ENCODE data around the gene PAPOLA. TPM values are rescaled to one million over a fixed set of nuclear protein-coding genes. Genes with fewer than 3 reads are reported as not detected.

The PAPOLA gene
- total and polyA plus RNA-seq, 4 donors, result 62.2 to 285 (median 96.2) TPM

- no peak overlapping the region for H3K4me3 ChIP-seq
- TF ChIP-seq CTCF (IDR thresholded peaks at IDR 0.05; ENCODE audit: control extremely low read depth, extremely low read depth), result no peak
- H3K36me3 ChIP-seq (ENCODE audit: control insufficient read depth in 4 of 4, insufficient read depth in 4 of 4, low read length in 4 of 4), result no peaks in the 10 kb centered on the region
- no peaks in the 10 kb centered on the region for H3K4me1 ChIP-seq (ENCODE audit: control insufficient read depth in 5 of 5, insufficient read depth in 5 of 5, low read length in 5 of 5)
- ATAC-seq (ENCODE audit: insufficient read depth, low FRiP score) (no peak), DNase-seq (no peak)
- no peak overlapping the region for H3K9ac ChIP-seq (ENCODE audit: insufficient read depth in 1 of 2, low read length in 2 of 2)
- no peaks in the 10 kb centered on the region for H3K27me3 ChIP-seq (ENCODE audit: control insufficient read depth in 3 of 3, insufficient read depth in 3 of 3, low read length in 2 of 3)
- H3K9me3 ChIP-seq (ENCODE audit: control insufficient read depth in 4 of 4, insufficient read depth in 3 of 4, low read length in 3 of 4), result no peaks in the 10 kb centered on the region
- no peak overlapping the region for H3K27ac ChIP-seq (ENCODE audit: low read depth in 1 of 2, low read length in 1 of 2)
Measured at GRCh38 chr14:96484399-96484798, 17.8 kb upstream of the PAPOLA start.

GRCh38 chr14:96486705-96487104 is 15.5 kb upstream of the PAPOLA start:
- Histone ChIP-seq H3K36me3 (ENCODE audit: control insufficient read depth in 4 of 4, insufficient read depth in 4 of 4, low read length in 4 of 4) (no peaks in the 10 kb centered on the region), H3K4me3 (no peak overlapping the region), H3K4me1 (ENCODE audit: control insufficient read depth in 5 of 5, insufficient read depth in 5 of 5, low read length in 5 of 5) (no peaks in the 10 kb centered on the region), H3K9me3 (ENCODE audit: control insufficient read depth in 4 of 4, insufficient read depth in 3 of 4, low read length in 3 of 4) (no peaks in the 10 kb centered on the region), H3K27ac (ENCODE audit: low read depth in 1 of 2, low read length in 1 of 2) (no peak overlapping the region), H3K27me3 (ENCODE audit: control insufficient read depth in 3 of 3, insufficient read depth in 3 of 3, low read length in 2 of 3) (peaks cover 0 to 3% (median 0%) of the 10 kb centered on the region in 3 donors), H3K9ac (ENCODE audit: insufficient read depth in 1 of 2, low read length in 2 of 2) (no peak overlapping the region)
- no peak for DNase-seq
- ATAC-seq (ENCODE audit: insufficient read depth, low FRiP score), result no peak
- no peak for TF ChIP-seq CTCF (IDR thresholded peaks at IDR 0.05; ENCODE audit: control extremely low read depth, extremely low read depth)
- 78 to 85% methylated on average over 4 of the region's 4 CpGs for WGBS, 2 donors

- Histone ChIP-seq H3K27me3 (ENCODE audit: control insufficient read depth in 3 of 3, insufficient read depth in 3 of 3, low read length in 2 of 3) (peaks cover 0 to 3% (median 0%) of the 10 kb centered on the region in 3 donors), H3K9ac (ENCODE audit: insufficient read depth in 1 of 2, low read length in 2 of 2) (no peak overlapping the region), H3K4me1 (ENCODE audit: control insufficient read depth in 5 of 5, insufficient read depth in 5 of 5, low read length in 5 of 5) (no peaks in the 10 kb centered on the region), H3K9me3 (ENCODE audit: control insufficient read depth in 4 of 4, insufficient read depth in 3 of 4, low read length in 3 of 4) (no peaks in the 10 kb centered on the region), H3K36me3 (ENCODE audit: control insufficient read depth in 4 of 4, insufficient read depth in 4 of 4, low read length in 4 of 4) (no peaks in the 10 kb centered on the region), H3K27ac (ENCODE audit: low read depth in 1 of 2, low read length in 1 of 2) (no peak overlapping the region), H3K4me3 (no peak overlapping the region)
- WGBS, 2 donors, result 87 to 93% methylated on average over 4 of the region's 4 CpGs
- DNase-seq (no peak), ATAC-seq (ENCODE audit: insufficient read depth, low FRiP score) (no peak)
- TF ChIP-seq CTCF (IDR thresholded peaks at IDR 0.05; ENCODE audit: control extremely low read depth, extremely low read depth), result no peak
Measured at GRCh38 chr14:96489327-96489726, 12.9 kb upstream of the PAPOLA start.

GRCh38 chr14:96493178-96493577 is 9.0 kb upstream of the PAPOLA start:
- no peak overlapping the region for H3K4me3 ChIP-seq
- H3K9me3 ChIP-seq (ENCODE audit: control insufficient read depth in 4 of 4, insufficient read depth in 3 of 4, low read length in 3 of 4), result no peaks in the 10 kb centered on the region
- no peak for TF ChIP-seq CTCF (IDR thresholded peaks at IDR 0.05; ENCODE audit: control extremely low read depth, extremely low read depth)
- no peak overlapping the region for H3K9ac ChIP-seq (ENCODE audit: insufficient read depth in 1 of 2, low read length in 2 of 2)
- peaks cover 0 to 4% (median 3%) of the 10 kb centered on the region in 3 donors for H3K27me3 ChIP-seq (ENCODE audit: control insufficient read depth in 3 of 3, insufficient read depth in 3 of 3, low read length in 2 of 3)
- no peak for DNase-seq
- ATAC-seq (ENCODE audit: insufficient read depth, low FRiP score), result no peak
- H3K27ac ChIP-seq (ENCODE audit: low read depth in 1 of 2, low read length in 1 of 2), result no peak overlapping the region
- 100% methylated on average over 1 of the region's 1 CpG for WGBS, 2 donors
- no peaks in the 10 kb centered on the region for H3K36me3 ChIP-seq (ENCODE audit: control insufficient read depth in 4 of 4, insufficient read depth in 4 of 4, low read length in 4 of 4)
- H3K4me1 ChIP-seq (ENCODE audit: control insufficient read depth in 5 of 5, insufficient read depth in 5 of 5, low read length in 5 of 5), result no peaks in the 10 kb centered on the region
